Measurements from ENCODE around the gene ZCCHC14. TPM values are rescaled to one million over a fixed set of nuclear protein-coding genes. Genes with fewer than 3 reads are reported as not detected.
"Not testable (repeated sequence)": the region's sequence is repeated elsewhere in the genome, so short reads cannot be mapped to it uniquely, and the experiment has no call there.

ZCCHC14 gene
- total RNA-seq, 1 experiment from 2014 or later, result 7.6 TPM

GRCh38 chr16:87383505-87384161 lies 109.2 kb downstream of the ZCCHC14 start, which contains the start of gene FBXO31:
TSS of gene FBXO31 (minus strand) at chr16:87383776. CDS start at chr16:87383744, 32 bp downstream.
- DNase-seq (ENCODE audit: low read depth), result peak; percentile 83

- DNase-seq (ENCODE audit: low read depth), result no peak
Measured at GRCh38 chr16:87382023-87382785, 110.6 kb downstream of the ZCCHC14 start.

- DNase-seq (ENCODE audit: low read depth), result peak; percentile 42
Measured at GRCh38 chr16:87380881-87381280, 111.9 kb downstream of the ZCCHC14 start.

- DNase-seq (ENCODE audit: low read depth), result no peak
Measured at GRCh38 chr16:87380403-87380802, 112.4 kb downstream of the ZCCHC14 start.

DNA sequence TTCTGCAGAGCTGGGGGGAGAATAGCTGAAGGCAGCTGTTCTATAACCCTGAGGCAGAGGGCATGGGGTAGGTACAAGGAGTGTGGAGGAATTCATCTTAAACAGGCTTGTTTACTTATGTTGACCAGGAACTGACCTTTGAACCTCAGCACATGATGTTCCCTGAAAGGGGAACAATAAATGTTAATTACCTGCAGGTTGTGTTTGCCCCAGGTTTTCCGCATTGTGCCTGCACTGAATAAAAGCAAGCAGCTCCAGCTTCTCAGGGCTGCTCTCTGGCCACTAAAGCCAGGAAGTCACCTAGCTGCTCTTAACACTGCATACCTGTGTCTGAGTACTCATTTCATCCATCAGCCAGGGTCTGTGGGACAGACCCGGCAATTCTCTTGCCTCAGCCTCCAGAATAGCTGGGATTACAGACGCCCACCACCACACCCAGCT lies 113.5 kb downstream of the ZCCHC14 start:
- not testable (repeated sequence) for DNase-seq (ENCODE audit: low read depth)

DNA sequence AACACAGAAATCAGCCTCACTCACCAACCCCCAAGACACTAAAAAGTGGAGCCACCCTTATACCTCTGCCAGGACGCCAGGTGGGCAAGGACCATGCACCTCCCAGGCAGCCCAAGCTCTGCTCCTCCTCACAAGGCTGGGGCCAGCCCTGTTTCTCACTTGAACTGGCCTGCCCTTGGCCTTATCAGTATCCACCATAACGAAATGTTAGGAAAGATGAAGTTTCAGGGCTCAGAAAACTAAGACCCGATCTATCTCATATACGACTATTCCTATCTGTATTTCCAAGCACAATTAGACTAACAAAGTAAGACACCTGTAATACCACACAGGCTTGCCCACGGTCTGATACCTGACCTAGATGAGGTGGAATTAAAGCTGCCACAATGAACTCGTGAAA lies 116.2 kb downstream of the ZCCHC14 start:
- no peak for DNase-seq (ENCODE audit: low read depth)

- DNase-seq (ENCODE audit: low read depth), result peak; percentile 57
Measured at GRCh38 chr16:87375426-87376135, 117.2 kb downstream of the ZCCHC14 start.

DNA sequence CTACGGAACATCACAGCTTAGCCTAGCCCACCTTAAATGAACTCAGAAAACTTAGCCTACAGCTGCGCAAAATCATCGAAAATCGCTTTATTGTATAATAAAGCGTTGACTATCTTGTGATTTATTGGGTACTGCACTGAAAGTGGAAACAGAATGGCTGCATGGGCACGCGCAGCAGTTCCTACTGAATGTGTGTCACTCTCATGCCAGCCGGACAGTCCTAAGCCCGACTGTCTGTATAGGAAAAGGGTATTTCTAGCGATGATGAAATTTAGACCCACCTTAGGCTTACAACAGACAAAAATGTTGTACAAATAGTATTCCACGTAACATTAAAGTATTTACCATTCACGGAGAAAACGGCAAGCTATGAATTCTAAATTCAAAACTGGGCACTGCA lies 118.5 kb downstream of the ZCCHC14 start:
- no peak for DNase-seq (ENCODE audit: low read depth)

DNA sequence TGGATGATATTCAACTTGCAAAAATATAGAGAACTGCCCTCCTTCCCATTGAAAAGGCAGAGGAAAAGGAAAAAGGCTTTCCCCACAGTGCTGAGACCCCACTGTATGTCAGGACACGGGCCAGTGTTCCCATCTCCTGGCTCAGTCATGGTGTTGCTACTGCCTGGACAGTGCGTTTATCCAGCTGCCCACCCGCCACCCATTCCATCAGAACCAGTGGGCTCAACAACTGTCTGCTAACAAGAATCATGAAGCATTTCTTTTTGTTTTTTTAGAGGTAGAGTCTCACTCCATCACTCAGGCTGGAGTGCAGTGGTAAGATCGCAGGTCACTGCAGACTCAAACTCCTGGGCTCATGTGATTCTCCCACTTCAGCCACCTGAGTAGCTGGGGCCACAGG lies 120.5 kb downstream of the ZCCHC14 start:
- DNase-seq (ENCODE audit: low read depth), result no peak

DNA sequence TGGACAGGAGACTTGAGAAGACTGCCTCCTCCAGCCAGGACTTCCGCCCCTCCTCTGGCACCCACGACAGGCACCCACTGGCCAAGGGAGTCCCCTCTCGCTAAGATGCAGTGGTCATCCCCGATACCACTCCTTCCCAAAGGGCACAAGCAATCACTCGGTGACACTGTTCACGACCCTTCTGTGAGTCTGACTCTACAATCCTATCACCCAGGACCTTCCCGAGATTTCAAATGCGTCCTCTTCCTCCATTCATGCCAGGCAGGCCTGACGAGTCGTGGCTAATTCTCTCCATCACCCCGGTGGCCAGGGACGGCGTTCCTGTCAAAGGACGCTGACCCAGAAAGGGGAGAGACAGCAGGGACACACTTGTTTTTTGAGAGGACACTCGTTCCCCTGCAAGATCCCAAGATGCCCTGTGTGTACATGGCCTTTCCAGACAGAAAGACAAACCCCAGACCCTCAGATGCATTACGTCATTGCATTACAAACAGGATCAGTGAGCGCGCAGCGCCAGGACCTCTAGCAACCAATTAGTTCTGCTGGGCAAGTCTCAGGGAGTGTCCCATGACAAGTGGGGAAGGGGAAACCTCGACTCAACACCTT lies 121.5 kb downstream of the ZCCHC14 start:
- no peak for DNase-seq (ENCODE audit: low read depth)

DNA sequence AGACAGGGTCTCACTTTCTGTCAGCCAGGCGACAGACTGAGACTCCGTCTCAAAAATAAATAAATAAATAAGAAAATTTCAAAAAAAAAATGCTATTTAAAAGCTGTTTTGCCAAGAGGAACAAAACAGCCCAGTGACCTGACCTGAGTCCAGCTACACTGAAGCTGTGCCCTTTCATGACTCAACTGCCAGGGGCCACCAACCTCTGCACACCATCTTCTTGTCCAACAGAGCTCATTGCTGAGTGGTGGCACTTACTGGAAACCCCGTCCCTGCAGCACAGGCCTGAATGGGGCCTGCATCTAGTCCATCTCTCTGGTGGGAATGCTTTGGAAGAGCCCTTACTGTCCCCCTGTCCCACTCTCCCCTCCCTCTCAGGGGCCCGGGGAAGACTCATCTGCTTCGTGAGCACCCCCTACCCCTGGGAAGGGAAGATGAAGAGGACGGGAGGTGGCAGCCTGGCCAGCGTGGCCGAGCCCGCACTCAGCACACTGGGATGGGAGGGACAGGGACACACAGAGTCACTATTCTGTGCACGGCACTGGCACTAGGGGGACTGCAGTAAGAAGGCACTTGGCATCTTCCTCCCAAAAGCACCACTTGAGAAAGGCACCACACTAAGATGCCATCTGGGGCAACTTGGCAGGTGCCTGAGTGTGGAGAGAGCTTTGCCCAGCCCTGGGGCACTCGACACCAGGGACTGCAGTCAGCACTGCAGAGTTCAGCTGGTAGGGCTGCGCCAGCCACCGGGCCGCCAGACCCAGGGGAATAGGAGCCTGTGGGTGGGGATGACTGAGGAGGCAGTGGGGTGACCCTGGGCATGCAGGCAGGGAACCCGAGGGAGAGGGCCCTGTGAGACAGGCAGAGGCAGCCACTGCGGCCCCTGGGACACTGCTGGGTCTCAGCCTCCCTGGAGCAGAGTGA lies 122.8 kb downstream of the ZCCHC14 start:
- no peak for DNase-seq (ENCODE audit: low read depth)

- no peak for DNase-seq (ENCODE audit: low read depth)
Measured at GRCh38 chr16:87369117-87369765, 123.6 kb downstream of the ZCCHC14 start.

- no peak for DNase-seq (ENCODE audit: low read depth)
Measured at GRCh38 chr16:87368029-87368770, 124.6 kb downstream of the ZCCHC14 start.

DNA sequence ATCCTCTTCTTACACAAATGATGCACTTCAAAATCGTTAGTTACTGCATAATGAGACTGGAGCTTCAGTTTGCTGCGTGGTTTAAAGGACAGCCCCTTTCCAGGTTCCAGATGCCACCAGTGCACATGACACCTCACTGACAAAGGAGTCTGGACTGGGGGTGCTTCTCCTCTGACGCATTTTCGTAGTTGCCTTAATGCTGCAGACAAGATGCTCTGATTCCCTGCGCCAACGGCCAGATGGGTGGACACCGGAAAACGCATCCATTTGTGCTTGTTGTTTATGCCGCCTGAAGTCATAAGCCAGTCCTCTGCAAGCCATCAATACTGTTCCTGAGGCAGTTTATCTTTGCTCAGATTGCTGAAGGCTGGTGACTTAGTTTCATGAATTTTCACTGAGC lies 125.3 kb downstream of the ZCCHC14 start:
- no peak for DNase-seq (ENCODE audit: low read depth)

GRCh38 chr16:87366930-87367329 lies 125.9 kb downstream of the ZCCHC14 start:
- DNase-seq (ENCODE audit: low read depth), result no peak

- no peak for DNase-seq (ENCODE audit: low read depth)
Measured at GRCh38 chr16:87366288-87366687, 126.5 kb downstream of the ZCCHC14 start.

DNA sequence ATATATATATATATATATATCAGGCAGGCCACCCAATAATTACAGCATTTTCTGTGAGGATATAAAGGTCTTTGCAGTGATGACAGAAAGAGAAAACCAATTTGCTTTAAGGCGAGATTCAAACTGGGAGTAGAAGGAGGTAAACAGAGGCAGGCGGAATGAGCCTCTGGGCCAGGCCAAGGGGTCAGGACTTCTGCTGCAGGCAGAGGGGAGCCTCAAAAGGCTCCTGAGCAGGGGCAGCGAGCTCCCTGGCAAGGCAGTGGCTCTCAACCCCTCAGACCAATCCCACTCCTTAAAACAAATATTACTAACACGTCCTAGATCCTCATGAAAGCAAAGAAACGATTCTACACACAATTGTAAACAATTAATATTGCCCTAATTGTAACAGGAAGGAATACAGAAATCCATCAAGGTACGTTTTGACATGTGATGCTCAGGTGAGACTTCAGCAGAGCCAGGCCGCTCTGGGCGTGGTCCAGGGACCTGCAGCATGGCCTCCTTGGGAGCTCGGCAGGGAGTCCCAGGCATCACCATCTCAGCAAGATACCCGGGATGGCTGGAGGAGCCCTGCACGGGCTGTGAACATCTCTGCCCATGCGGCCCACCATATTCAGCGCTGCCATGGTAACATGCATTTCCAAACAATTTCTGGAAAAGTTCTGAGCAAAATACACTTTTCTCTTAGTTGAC lies 127.7 kb downstream of the ZCCHC14 start:
- DNase-seq (ENCODE audit: low read depth), result no peak

DNA sequence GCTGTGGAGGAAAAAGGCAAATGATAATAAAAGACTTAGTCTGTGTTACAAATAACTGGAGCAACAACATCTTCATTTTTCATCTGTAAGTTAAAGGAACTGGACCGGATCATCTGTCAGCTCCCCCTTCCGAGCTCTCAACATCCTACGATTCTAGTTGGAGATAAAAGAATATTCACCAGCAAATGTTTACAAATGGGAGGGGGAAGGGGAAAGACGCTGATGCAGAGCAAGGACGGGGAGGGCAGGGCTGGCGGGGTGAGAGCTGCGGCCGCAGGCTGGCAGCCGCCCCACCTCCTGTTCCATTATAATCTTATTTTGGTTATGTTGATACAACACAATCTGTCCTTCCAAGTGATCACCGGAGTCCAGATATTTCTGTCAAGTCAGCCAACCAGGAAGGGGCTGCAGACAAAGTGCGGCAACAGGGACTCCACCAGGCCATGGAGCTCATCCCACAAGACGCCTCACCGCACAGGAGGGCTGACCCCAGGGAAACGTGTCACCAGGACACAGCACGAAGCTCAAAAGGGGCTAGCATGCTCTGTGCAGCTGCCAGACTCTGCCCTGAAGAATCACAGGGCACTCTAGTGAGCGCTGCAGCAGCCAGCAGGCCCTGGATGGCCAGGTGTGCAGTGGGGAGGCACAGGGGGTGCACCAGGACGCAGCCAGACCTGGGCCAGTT lies 128.9 kb downstream of the ZCCHC14 start:
- no peak for DNase-seq (ENCODE audit: low read depth)

Data from RPMI7951 (cell line).